B cell (primary cell): Measurements from ENCODE around the gene TIAM2. TPM values are rescaled to one million over a fixed set of nuclear protein-coding genes. Genes with fewer than 3 reads are reported as not detected.
A peak's percentile ranks its signal among the peaks of the same experiment; 100 is the strongest.

Source experiments
- ATAC-seq: fragments of 200-7000 bp; cut with Tn5 transposase; one replicate; pipeline ENCODE4 v1.10.0; 2021; ENCODE audit warnings: low read depth, mild to moderate bottlenecking, moderate number of reproducible peaks, moderate library complexity
- CTCF ChIA-PET: fragments of 350-600 bp; sonication (Branson Sonifier 250); formaldehyde crosslinking; loops from one replicate; lab custom pipeline; 2021; ENCODE audit warnings: antibody characterized with exemption, inconsistent platforms; lab: Charles Lee
- POLR2A ChIA-PET: fragments of 350-600 bp; sonication (Branson Sonifier 250); formaldehyde crosslinking; loops from one replicate; lab custom pipeline; 2021; ENCODE audit warnings: antibody characterized with exemption; lab: Charles Lee
- DNase-seq: peaks from one replicate; pipeline ENCODE4 v3.0.0; 2013
- H2AFZ ChIP-seq: 2 replicates; pipeline ENCODE4 v1.6.1; 2012; ENCODE audit warnings: mild to moderate bottlenecking, low read depth, low read length; ENCODE audit not compliant: insufficient read depth, poor library complexity, severe bottlenecking
- H3K27ac ChIP-seq, 2 donors: 1 replicate in 1 of 2; 2 replicates in 1 of 2; pipeline ENCODE4 v1.5.1; 2012 to 2013; ENCODE audit warnings: low read length in 2 of 2, mild to moderate bottlenecking in 2 of 2, moderate library complexity in 1 of 2
- H3K27me3 ChIP-seq, 4 experiments: fragments of 200-600 bp in 1 of 4; sonication (generic) in 1 of 4; replicated peaks in 1 of 4; 1 replicate in 2 of 4; 2 replicates in 2 of 4; pipeline versions ENCODE4 v1.6.1 to v1.7.0; 2013 to 2016; ENCODE audit warnings: low read length in 3 of 4, mild to moderate bottlenecking in 2 of 4, mixed read lengths in 1 of 4, moderate library complexity in 1 of 4; ENCODE audit not compliant: insufficient read depth in 4 of 4, control insufficient read depth in 3 of 4; ENCODE audit errors: control extremely low read depth in 1 of 4
- H3K36me3 ChIP-seq, 2 experiments: replicated peaks in 1 of 2; 1 replicate in 1 of 2; 2 replicates in 1 of 2; pipeline versions ENCODE4 v1.6.1 to v1.7.1; 2013; ENCODE audit warnings: low read length in 1 of 2; ENCODE audit not compliant: insufficient read depth in 2 of 2, control insufficient read depth in 1 of 2; ENCODE audit errors: control extremely low read depth in 1 of 2, extremely low read depth in 1 of 2
- H3K4me1 ChIP-seq, 2 donors: fragments of 200-600 bp in 1 of 2; sonication (generic) in 1 of 2; 1 replicate in 1 of 2; 2 replicates in 1 of 2; pipeline versions ENCODE4 v1.5.1 to v1.6.1; 2013 to 2017; ENCODE audit warnings: low read length in 2 of 2; ENCODE audit not compliant: control insufficient read depth in 2 of 2, insufficient read depth in 2 of 2
- H3K4me2 ChIP-seq: replicated peaks from 2 replicates; pipeline ENCODE3; 2012; ENCODE audit warnings: mild to moderate bottlenecking, low read depth, low read length; ENCODE audit not compliant: poor library complexity, severe bottlenecking
- H3K4me3 ChIP-seq, 5 experiments: fragments of 200-600 bp in 1 of 5; sonication (generic) in 1 of 5; 1 replicate in 3 of 5; 2 replicates in 2 of 5; pipeline versions ENCODE4 v1.5.1 to v1.7.0; 2011 to 2016; ENCODE audit warnings: low read length in 4 of 5, mild to moderate bottlenecking in 4 of 5, low read depth in 2 of 5, control low read depth in 1 of 5, moderate library complexity in 1 of 5; ENCODE audit not compliant: insufficient read depth in 1 of 5; ENCODE audit errors: control extremely low read depth in 1 of 5, extremely low read depth in 1 of 5
- H3K79me2 ChIP-seq: fragments of 200-600 bp; sonication (generic); one replicate; pipeline ENCODE4 v1.6.0; 2016; ENCODE audit warnings: low read length; ENCODE audit not compliant: control insufficient read depth, insufficient read depth
- H3K9ac ChIP-seq: fragments of 200-600 bp; sonication (generic); 2 replicates; pipeline ENCODE4 v1.6.1; 2017; ENCODE audit warnings: mild to moderate bottlenecking, low read length, moderate library complexity
- H3K9me3 ChIP-seq, 3 donors: one replicate each; pipeline versions ENCODE4 v1.6.1 to v1.7.1; 2013; ENCODE audit warnings: low read length in 2 of 3; ENCODE audit not compliant: control insufficient read depth in 2 of 3, insufficient read depth in 1 of 3; ENCODE audit errors: control extremely low read depth in 1 of 3
- H4K20me1 ChIP-seq: 2 replicates; pipeline ENCODE4 v1.6.0; 2012; ENCODE audit warnings: mild to moderate bottlenecking, low read length; ENCODE audit not compliant: insufficient read depth, control insufficient read depth, poor library complexity, severe bottlenecking
- H3K27ac Mint-ChIP-seq: one replicate; pipeline ENCODE4 v1.8.0; 2021; ENCODE audit warnings: mixed read lengths
- H3K27me3 Mint-ChIP-seq: one replicate; pipeline ENCODE4 v1.8.0; 2021; ENCODE audit warnings: mixed read lengths
- H3K4me1 Mint-ChIP-seq: one replicate; pipeline ENCODE4 v1.8.0; 2021; ENCODE audit warnings: mixed read lengths
- H3K4me3 Mint-ChIP-seq: one replicate; pipeline ENCODE4 v1.8.0; 2021; ENCODE audit warnings: mixed read lengths
- H3K9me3 Mint-ChIP-seq: one replicate; pipeline ENCODE4 v1.8.0; 2022; ENCODE audit warnings: mixed read lengths; ENCODE audit not compliant: insufficient read depth
- CTCF ChIP-seq: fragments of 200-600 bp; IDR thresholded peaks from one replicate; pipeline ENCODE4 v1.8.0; 2022; ENCODE audit warnings: antibody characterized with exemption, mild to moderate bottlenecking
- EZH2 ChIP-seq: IDR thresholded peaks from 2 replicates; pipeline ENCODE4 v1.6.1; 2012; ENCODE audit warnings: borderline replicate concordance, low read depth, mild to moderate bottlenecking, moderate library complexity, low read length; ENCODE audit not compliant: insufficient read depth, poor library complexity, severe bottlenecking
- WGBS: methylation state at CpG from one replicate; pipeline ENCODE4 v1.1.5; 2013; ENCODE audit warnings: missing lambda C conversion rate; ENCODE audit not compliant: insufficient coverage; 5-methylcytosine and 5-hydroxymethylcytosine counted together
- intact Hi-C: fragments of 100-400 bp; cut with micrococcal nuclease; formaldehyde crosslinking; loops from one replicate; pipeline ENCODE4 v1.10.0; 2022
- polyA plus RNA-seq: library from polyadenylated mRNA; depleted of rRNA; stranded (reverse); fragments of >200 nt; gene quantifications from 2 replicates; pipeline ENCODE4 v1.2.3, GENCODE V29; 2012
- total RNA-seq, 2 donors: library from RNA; stranded (reverse); fragments of 120-200 nt in 1 of 2; gene quantifications; 1 replicate in 1 of 2; 2 replicates in 1 of 2; pipeline versions ENCODE4 v1.2.3 to v1.2.4, GENCODE V29; 2013 to 2022

The TIAM2 gene
- total and polyA plus RNA-seq, 2 donors (not counting 1 experiment from before 2014, with no cell fraction given), result 13.1 to 18.8 TPM

GRCh38 chr6:155075930-155076695, 81.0 kb downstream of the TIAM2 start:
- Histone ChIP-seq H3K79me2 (no peaks in the 10 kb centered on the region), H3K27me3 (no peaks in the 10 kb centered on the region), H3K4me1 (no peaks in the 10 kb centered on the region), H3K4me3 (no peak overlapping the region), H3K27ac (no peak overlapping the region), H3K9me3 (no peaks in the 10 kb centered on the region), H2AFZ (no peak overlapping the region), H3K36me3 (no peaks in the 10 kb centered on the region), H3K9ac (no peak overlapping the region), H4K20me1 (no peaks in the 10 kb centered on the region), H3K4me2 (no peak overlapping the region)
- peaks cover 10% of the 10 kb centered on the region for H3K27me3 Mint-ChIP-seq
- H3K4me1 Mint-ChIP-seq, result peaks cover 9% of the 10 kb centered on the region
- no peaks in the 10 kb centered on the region for H3K9me3 Mint-ChIP-seq
- no peak overlapping the region for H3K4me3 Mint-ChIP-seq
- intact Hi-C loops, result no loop called here
- no peak for DNase-seq
- ChIA-PET CTCF (no interaction called here), POLR2A (no interaction called here)
- TF ChIP-seq CTCF (no peak), EZH2 (no peak)
- H3K27ac Mint-ChIP-seq, result no peak overlapping the region
- WGBS, result 53% methylated on average over 6 of the region's 12 CpGs
- ATAC-seq, result peak; percentile 39

- no peak overlapping the region for H3K4me2 ChIP-seq
- H3K27me3 ChIP-seq, result peaks cover 0 to 3% (median 0%) of the 10 kb centered on the region in 4 experiments
- intact Hi-C loops, result no loop called here
- ATAC-seq (no peak), DNase-seq (no peak)
- no peak overlapping the region for H3K27ac ChIP-seq
- CTCF ChIA-PET, result no interaction called here
- WGBS, result 87% methylated on average over 3 of the region's 7 CpGs
- H3K79me2 ChIP-seq, result no peaks in the 10 kb centered on the region
- H3K9ac ChIP-seq, result no peak overlapping the region
- Mint-ChIP-seq H3K27ac (no peak overlapping the region), H3K9me3 (no peaks in the 10 kb centered on the region), H3K27me3 (peaks cover 4% of the 10 kb centered on the region), H3K4me1 (peaks cover 9% of the 10 kb centered on the region), H3K4me3 (no peak overlapping the region)
- H3K36me3 ChIP-seq, result no peaks in the 10 kb centered on the region
- no peaks in the 10 kb centered on the region for H4K20me1 ChIP-seq
- no peak overlapping the region for H2AFZ ChIP-seq
- TF ChIP-seq EZH2 (no peak), CTCF (no peak)
- H3K9me3 ChIP-seq, result no peaks in the 10 kb centered on the region
- no peaks in the 10 kb centered on the region for H3K4me1 ChIP-seq
- H3K4me3 ChIP-seq, result no peak overlapping the region
- POLR2A ChIA-PET, result no interaction called here
Observed at GRCh38 chr6:155077331-155077730, 82.2 kb downstream of the TIAM2 start.
